LNCAP (cell line): ENCODE results near the gene CKS1B.

Source experiments
- TF ChIP-seq, protein P1 (sequence below): fragments of 450-650 bp; IDR thresholded peaks from 2 replicates; pipeline ENCODE4 v1.5.1; 2017; ENCODE audit warnings: mild to moderate bottlenecking

CKS1B gene

DNA sequence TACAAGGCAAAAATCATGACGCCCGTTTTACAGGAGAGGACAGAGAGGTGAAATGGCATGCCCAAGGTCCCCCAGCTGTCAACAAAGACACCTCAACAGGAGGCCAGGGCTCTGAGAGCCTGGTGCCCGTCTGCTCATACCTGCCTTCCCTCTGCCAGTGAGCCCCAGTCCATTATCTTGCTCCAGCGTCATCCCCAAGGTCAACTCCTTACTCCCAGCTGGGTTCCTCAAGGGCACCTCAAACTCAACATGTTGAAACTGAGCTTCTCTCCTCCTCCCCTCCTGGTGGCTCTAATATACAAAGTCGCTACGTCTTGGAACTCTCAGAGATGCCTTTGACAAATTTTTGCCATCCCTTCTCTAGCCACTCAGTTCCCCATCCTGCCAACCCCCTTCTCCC, 21.8 kb upstream of the CKS1B start:
- TF ChIP-seq, protein P1, sequence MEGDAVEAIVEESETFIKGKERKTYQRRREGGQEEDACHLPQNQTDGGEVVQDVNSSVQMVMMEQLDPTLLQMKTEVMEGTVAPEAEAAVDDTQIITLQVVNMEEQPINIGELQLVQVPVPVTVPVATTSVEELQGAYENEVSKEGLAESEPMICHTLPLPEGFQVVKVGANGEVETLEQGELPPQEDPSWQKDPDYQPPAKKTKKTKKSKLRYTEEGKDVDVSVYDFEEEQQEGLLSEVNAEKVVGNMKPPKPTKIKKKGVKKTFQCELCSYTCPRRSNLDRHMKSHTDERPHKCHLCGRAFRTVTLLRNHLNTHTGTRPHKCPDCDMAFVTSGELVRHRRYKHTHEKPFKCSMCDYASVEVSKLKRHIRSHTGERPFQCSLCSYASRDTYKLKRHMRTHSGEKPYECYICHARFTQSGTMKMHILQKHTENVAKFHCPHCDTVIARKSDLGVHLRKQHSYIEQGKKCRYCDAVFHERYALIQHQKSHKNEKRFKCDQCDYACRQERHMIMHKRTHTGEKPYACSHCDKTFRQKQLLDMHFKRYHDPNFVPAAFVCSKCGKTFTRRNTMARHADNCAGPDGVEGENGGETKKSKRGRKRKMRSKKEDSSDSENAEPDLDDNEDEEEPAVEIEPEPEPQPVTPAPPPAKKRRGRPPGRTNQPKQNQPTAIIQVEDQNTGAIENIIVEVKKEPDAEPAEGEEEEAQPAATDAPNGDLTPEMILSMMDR: no peak

DNA sequence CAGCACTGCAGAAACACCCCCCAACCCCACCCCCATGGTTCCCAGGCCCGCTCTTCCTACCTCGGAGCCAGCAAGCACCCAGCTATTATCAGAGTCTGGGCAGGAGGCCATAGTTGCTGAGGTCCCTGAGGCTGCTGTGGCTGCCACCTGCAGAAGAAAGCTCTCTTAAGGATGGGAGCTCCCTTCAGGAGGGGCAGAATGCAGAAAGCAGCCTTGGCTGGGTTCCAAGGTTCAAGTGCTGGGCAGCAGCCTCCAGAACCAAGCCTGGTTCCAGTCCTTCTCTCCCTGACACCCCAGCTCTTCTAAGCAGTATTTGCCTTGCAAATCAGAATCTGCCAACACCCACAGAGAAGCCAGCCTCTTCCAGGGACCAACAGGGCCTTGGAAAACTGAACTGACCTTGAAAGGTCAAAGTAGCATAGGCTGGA, 20.9 kb upstream of the CKS1B start:
- TF ChIP-seq, protein P1: no peak

DNA sequence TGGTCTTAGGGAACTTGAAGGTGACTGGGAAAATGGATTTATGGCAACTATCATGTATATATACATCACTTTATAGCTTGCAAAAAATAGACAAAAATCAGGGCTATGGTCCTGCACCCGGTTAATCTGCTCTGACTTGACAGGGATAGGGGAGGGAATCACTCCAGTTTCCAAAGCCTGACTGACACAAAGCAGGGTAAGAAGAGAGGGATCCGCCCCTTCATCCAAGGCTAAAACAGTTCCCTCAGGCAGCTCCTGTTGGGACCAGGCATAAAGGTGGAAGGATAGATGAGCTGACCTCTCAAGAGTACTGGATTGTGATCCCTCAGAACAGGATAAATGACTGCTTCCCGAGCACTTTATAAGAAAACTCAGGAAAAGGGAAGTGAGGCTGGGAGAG, 19.9 kb upstream of the CKS1B start:
- TF ChIP-seq, protein P1: no peak

- TF ChIP-seq, protein P1: no peak
These were observed 19.3 kb upstream of the CKS1B start for GRCh38 chr1:154955039-154955717.

DNA sequence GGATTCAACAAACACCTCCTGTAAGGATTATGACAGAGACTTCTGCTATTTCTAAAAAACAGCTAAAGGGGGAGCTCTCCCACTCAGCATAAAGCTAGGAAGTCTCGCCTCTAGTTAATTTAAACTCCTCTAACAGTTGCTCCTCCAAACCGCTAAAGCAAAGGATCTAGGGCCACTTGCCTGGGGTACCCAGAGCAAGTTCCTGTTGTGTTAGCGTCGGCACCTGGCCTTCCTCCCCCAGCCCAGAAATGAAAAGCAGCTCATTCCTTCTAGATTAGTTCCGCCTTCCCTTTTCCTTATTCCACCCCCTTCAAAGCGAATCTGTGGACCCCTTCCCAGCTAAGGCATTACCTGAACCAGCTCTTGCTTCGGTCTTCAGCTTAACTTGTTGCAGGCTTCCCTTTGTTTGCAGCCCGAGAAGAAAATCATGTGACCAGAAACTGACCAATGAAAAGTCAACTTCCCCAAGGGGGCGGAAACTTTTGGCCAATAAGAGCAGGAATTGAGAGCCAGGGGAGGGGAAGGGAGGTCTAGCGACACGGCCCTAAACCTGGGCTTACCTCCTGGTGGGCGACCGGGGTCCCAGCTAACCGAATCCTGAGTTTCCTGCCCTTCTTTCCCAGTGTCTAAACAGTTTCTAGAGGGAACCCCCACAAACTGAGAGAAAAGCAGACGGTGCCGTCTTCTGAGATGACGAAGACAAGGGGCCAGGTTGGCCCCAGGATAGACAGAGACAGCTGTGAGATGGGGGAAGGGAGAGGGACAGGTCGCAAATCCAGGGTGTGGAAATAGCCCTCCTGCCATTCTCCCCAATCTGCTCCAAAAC, 18.6 kb upstream of the CKS1B start, which contains the start of gene PBXIP1:
PBXIP1 (minus strand) TSS at position 382 of the 826 bp plus-strand sequence. CDS start 2,378 bp downstream, outside the sequence.
- TF ChIP-seq, protein P1: peak; percentile 32; the same call in 1 of the 2 replicates

DNA sequence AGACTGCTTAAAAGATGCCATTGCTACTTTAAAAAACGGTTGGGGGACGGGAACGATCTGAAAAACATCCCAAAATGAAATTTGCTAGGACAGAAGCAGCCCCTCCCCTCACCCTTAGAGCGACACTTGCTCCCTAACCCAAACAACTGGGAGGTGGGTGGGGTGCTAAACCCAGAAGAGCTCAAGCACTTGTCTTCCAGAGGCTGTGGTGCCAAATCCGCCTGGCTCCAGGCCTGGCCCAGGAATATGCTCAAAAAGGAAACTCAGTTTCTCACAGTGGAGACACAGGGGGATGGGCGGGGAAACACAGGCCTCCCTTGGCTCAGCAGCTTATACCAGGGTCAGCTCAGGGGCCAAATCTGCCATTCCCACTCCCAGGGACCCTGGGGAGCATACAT, 17.9 kb upstream of the CKS1B start:
- TF ChIP-seq, protein P1: no peak

DNA sequence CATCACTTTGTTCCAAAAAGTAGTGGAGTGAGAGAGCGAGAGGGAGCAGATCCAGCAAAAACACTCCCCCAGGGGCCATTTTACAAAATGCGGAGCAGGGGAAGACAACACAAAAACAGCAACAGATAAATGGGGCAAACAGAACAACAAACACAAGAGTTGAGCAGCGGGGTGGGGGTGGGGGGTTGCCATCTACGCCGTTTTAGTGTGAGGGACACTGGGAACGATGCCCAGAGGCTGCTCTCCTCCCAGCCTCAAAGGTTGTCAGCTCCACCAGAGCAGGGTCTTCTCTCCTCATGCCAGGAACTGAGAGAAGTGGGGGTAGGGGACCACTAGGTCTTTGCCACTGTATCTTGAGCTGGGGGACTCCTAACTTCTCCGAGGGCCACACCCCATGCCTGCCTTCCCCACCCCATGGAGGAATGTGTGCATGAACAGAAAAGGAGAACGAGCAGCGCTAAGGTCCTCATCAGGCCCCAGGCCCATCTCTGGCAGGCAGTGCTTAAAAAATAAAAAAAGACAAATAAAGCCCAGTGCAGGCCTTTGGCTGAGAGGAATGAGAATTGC, 17.3 kb upstream of the CKS1B start:
- TF ChIP-seq, protein P1: no peak
